HG03135 (cell line): ENCODE measurements around the gene CELF6.

Experiments
- ATAC-seq: cut with Tn5 transposase; IDR thresholded peaks from one replicate; pipeline ENCODE4 v1.9.1; 2021; ENCODE audit warnings: mild to moderate bottlenecking, moderate library complexity; ENCODE audit not compliant: unreplicated experiment

Gene CELF6

GRCh38 chr15:72319985-72320671 is at the start of gene CELF6:
TSS of gene CELF6 (minus strand) at chr15:72320157. CDS start at chr15:72319874, 283 bp downstream.
- ATAC-seq = peak; percentile 61

DNA sequence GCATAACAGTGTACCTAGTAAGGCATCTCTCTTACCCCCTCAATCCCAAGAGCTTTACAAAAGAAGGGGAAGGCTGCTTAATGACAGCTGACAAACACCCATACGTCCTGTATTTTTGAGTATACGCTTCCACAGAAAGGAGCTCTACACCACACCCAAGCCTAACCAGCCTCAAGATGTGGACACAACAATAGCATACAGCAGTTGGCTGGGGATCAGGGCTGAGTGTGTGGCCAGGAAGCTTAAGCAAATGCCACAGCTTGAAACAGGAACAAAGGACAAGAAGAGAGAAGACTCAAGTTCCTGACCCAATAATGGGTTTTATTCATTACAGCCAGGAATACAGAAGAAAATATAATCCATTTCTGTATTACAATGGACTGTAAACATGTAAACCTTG is 48.9 kb upstream of the CELF6 start:
- ATAC-seq = no peak

DNA sequence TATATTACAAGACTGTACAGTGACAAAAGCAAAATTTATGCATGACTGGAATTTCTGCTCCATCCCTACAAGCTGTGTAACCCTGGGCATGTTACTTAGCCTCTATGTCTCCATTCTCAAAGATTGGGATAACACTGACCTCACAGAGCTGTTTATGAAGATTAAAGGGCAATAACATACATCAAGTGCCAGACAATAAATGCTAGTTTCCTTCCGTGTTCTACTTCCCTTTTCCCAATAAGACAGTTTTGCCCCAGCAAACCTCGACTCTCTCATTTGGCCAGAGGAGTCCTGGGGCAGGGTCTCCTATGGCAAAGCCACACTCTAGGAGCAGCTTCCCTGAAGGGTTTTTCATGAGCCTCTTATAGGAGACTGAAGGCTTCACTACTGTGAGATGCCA is 48.4 kb upstream of the CELF6 start:
- ATAC-seq = no peak

- ATAC-seq = peak; percentile 81
Observed at GRCh38 chr15:72365844-72366243, 45.9 kb upstream of the CELF6 start.

DNA sequence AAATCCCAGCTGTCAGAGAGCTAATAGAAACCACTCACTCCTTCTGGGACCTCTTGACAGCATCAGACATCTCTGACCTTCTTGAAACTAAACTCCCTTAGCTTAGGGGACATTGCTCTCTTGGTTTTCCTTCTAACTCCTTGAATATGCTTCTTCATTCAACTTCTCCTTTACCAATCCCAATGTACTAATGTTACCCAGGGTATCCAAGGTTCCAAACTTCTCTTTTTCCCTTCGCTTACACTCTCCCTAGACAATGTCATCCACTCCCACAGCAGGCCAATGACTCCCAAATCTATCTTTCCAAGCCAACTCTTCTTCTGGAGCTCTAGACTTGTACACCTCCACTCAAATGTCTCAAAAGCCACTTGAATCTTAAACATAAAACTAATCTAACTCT is 41.2 kb upstream of the CELF6 start:
- no peak for ATAC-seq

- no peak for ATAC-seq
Observed at GRCh38 chr15:72358650-72359171, 38.8 kb upstream of the CELF6 start.

- no peak for ATAC-seq
Observed at GRCh38 chr15:72358121-72358520, 38.2 kb upstream of the CELF6 start.

GRCh38 chr15:72354496-72354895 is 34.5 kb upstream of the CELF6 start:
- no peak for ATAC-seq

GRCh38 chr15:72353266-72353665 is 33.3 kb upstream of the CELF6 start:
- no peak for ATAC-seq

DNA sequence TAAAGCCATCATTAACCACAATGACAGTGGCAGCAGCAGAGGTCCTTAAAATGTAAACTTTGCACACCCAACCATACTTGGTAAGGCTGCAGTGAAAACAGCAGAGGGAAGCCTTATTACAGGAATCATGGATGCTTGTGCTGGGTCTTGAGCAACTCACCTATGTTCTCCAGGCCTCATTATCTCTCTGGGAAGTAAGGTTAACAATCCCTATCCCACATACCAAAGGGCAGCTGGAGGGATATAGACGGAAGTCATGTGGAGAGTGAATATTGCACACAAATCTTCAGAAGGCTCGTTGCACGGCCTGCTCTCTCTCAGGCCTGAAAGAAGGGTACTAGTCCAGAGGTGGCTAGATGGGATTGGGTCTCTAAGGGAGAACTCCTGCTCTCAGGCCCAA is 25.8 kb upstream of the CELF6 start:
- no peak for ATAC-seq

DNA sequence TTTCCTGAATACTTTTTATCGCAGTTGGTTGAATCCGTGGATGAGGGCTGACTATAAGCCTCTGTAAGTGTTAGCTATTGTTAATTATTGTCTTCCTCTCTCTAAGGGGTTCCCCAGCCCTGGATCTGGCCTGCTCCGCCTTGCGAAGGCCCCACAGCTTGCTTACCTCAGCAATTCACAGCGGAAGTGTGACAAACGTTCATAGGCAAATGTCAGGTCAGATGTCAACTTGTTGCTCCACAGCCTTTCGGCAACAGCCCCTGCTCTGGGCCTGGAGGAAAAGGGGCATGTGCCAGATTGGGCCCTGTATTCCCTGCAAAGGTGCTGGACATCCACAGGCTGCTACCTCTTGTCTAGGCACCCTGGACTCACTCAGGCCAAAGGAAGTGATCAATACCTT is 25.3 kb upstream of the CELF6 start:
- ATAC-seq = no peak

- ATAC-seq = no peak
Observed at GRCh38 chr15:72344602-72345001, 24.6 kb upstream of the CELF6 start.

DNA sequence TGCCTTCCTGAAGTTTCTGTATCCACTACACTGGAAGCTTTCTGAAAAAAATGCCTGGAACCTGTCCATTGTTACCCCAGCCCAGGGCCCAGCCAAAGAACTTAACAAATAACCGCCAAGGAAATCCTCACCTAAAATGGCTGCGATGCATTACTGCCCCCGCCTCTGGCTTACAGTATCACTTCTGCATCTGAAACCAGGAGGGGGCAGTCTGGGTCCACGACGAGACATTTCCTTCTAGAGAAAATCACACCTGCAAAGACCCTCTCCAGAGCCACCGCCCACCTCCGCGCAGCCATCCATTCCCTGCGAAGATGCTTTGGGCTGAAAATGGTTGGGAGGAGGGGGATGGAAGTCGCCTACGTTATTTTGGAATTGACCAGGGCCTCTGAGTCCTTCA is 22.4 kb upstream of the CELF6 start:
- no peak for ATAC-seq

DNA sequence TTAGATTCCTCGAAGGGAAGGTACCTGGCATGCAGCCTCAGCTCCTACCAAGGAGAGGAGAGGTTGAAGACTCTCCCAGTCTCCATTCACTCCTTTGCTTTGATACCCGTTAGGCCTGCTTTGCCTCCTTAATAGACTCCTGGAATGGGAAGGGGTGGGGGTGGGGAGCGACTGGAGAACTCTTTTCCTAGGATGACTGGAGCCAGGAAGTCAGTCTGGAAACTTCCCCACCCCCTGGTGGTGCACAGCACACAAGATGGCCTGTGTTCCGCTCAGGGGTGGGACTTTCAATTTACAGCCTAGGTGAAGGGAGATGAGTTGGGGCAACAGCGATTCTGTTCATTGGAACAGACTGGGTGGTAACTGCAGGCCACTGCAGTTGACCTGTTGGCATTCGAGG is 21.4 kb upstream of the CELF6 start:
- ATAC-seq = no peak

DNA sequence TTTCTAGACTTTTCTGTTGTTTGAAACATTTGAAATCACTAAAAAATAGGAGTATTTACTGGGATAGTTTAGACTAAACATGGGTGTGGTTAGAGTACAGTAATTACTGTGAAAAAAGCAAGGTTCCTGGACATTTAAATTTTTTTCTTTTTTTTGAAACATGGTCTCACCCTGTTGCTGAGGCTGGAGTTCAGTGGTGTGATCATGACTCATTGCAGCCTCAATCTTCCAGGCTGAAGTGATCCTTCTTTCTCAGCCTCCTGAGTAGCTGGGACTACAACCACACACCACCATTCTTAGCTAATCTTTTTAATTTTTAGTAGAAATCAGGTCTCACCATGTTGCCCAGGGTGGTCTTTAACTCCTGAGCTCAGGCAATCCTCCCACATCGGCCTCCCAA is 20.4 kb upstream of the CELF6 start:
- no peak for ATAC-seq

DNA sequence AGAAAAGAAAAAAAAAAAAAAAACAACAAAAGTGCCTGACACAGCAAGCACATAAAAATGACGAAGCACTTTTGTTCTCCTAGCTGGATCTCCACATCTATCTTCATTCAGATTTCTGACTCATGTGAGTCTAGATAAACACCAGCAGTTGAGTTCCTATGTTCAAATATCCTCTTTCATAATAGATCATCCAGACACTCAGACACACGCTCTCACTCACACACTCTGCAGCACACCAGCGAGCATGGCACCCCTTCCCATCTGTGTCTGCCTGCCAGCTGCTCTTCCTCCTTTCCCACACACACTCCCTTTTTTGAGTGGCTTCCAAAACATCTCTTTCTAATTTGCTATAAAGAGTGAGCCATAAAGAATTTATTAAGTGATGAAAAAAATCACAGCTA is 19.8 kb upstream of the CELF6 start:
- no peak for ATAC-seq

GRCh38 chr15:72338617-72339321 is 18.8 kb upstream of the CELF6 start:
- no peak for ATAC-seq

GRCh38 chr15:72338148-72338547 is 18.2 kb upstream of the CELF6 start:
- no peak for ATAC-seq

DNA sequence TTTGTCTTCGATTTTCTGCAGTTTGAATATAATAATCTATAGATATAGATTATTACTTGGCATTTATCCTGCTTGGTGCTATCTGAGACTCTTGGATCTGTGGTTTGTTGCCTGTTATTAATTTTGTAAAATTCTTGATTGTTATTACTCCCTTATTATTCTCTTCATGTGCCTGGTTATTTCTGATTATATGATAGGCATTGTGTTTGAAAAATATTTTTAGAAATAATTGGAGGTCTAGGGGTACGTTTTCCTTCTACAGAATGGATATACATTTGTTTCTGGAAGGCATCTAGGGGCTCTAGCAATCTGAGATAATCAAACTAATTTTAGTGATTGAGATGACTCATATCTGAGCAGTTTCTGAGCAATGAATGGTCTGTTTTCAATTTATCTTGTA is 14.9 kb upstream of the CELF6 start:
- no peak for ATAC-seq

DNA sequence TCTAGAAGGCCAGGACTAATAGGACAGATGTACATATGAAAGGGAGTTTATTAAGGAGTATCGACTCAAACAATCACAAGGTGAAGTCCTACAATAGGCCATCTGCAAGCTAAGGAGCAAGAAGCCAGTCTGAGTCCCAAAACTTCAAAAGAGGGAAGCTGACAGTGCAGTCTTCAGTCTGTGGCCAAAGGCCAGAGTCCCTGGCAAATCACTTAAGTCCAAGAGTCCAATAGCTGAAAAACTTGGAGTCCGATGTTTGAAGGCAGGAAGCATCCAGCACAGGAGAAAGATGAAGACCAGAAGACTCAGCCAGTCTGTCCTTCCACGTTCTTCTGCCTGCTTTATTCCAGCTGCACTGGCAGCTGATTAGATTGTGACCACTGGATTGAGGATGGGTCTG is 11.1 kb upstream of the CELF6 start:
- ATAC-seq = no peak

- ATAC-seq = no peak
Observed at GRCh38 chr15:72323752-72324151, 3.8 kb upstream of the CELF6 start.

- peak; percentile 26 for ATAC-seq
Observed at GRCh38 chr15:72319360-72319984, 485 bp downstream of the CELF6 start.
